OCI-LY7 (cell line): ENCODE data around the gene WNT7A.

Experiments
- CTCF ChIP-seq: fragments of 200-600 bp; sonication (generic); conservative IDR thresholded peaks from 2 replicates; pipeline ENCODE4 v1.5.1; 2014; ENCODE audit warnings: mild to moderate bottlenecking, antibody characterized with exemption, low read length, moderate library complexity, mixed read lengths
- EZH2phosphoT487 ChIP-seq: fragments of 200-600 bp; sonication (generic); IDR thresholded peaks from 2 replicates; pipeline ENCODE4 v1.6.1; 2018; ENCODE audit warnings: low read depth, borderline replicate concordance, mild to moderate bottlenecking, mixed run types, antibody characterized with exemption, low read length, moderate library complexity, mixed read lengths

DNA sequence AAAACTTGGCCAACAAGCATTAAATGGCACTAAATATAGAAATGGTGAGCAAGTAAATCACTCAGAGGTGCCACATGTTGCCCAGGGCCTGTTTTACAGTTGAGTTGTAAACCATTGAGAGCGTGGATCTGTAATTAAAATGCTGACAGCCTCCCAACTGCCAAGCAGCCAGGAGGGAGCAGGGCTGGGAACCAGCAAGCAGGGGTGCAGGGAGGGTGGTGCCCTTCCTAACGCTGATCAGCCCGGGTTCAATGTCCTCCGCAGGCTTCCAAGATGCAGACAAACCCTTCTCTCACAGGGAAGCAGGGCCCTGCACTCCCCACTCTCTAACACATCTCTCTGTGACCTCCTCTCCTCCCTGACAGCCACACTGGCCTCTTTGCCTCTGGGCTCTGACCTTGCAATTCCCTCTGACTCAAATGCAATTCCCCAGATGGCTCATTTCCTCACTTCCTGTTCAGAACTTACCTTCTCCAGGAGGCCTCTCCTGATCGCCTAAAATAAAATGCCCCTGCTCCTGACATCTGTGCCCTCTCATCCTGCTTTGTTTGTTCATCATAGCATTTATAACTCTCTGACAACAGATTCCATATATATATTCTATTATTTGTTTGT is 40.0 kb downstream of the WNT7A start:
- TF ChIP-seq EZH2phosphoT487, result no peak
- TF ChIP-seq CTCF, result no peak
